WTC11 (cell line): Measurements from ENCODE around the gene NUDT11.

ENCODE experiments used
- CREM ChIP-seq: sonication (generic); formaldehyde crosslinking; IDR thresholded peaks from 2 replicates; pipeline ENCODE4 v1.8.1; 2022; ENCODE audit warnings: mild to moderate bottlenecking, missing genetic modification reagents, moderate library complexity
- SP1 ChIP-seq: sonication (generic); formaldehyde crosslinking; conservative IDR thresholded peaks from 2 replicates; pipeline ENCODE4 v1.8.1; 2022; ENCODE audit warnings: missing genetic modification reagents
- TF ChIP-seq, protein P1 (sequence below): fragments of 200-600 bp; IDR thresholded peaks from 2 replicates; pipeline ENCODE4 v1.8.0; 2022; ENCODE audit warnings: antibody characterized with exemption
- TF ChIP-seq, protein P2 (sequence below): sonication (generic); formaldehyde crosslinking; IDR thresholded peaks from 2 replicates; pipeline ENCODE4 v1.8.0; 2022; ENCODE audit warnings: mild to moderate bottlenecking, missing genetic modification reagents

DNA sequence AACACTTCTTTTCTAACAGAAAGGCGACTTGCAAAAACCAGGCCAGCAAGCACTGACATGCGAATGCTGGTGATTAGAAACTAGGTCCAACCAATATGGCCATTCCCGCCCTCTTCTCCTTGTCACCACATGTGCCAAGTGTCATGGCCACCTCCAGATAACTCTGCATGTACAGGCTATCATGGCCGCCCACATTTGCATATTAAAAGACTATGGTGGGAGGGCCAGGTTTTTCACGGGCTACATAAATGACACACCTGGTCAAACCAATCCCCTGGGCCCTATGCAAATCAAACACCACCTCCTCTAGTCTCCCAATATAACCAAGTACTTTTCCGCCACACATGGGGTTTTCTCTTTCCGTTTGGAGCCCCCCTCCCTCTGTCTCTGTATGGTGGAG lies 40.1 kb downstream of the NUDT11 start:
- TF ChIP-seq, protein P1, sequence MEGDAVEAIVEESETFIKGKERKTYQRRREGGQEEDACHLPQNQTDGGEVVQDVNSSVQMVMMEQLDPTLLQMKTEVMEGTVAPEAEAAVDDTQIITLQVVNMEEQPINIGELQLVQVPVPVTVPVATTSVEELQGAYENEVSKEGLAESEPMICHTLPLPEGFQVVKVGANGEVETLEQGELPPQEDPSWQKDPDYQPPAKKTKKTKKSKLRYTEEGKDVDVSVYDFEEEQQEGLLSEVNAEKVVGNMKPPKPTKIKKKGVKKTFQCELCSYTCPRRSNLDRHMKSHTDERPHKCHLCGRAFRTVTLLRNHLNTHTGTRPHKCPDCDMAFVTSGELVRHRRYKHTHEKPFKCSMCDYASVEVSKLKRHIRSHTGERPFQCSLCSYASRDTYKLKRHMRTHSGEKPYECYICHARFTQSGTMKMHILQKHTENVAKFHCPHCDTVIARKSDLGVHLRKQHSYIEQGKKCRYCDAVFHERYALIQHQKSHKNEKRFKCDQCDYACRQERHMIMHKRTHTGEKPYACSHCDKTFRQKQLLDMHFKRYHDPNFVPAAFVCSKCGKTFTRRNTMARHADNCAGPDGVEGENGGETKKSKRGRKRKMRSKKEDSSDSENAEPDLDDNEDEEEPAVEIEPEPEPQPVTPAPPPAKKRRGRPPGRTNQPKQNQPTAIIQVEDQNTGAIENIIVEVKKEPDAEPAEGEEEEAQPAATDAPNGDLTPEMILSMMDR = no peak
- no peak for TF ChIP-seq CREM
- TF ChIP-seq SP1 = no peak
- TF ChIP-seq, protein P2, sequence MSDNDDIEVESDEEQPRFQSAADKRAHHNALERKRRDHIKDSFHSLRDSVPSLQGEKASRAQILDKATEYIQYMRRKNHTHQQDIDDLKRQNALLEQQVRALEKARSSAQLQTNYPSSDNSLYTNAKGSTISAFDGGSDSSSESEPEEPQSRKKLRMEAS (CRISPR knock-in tag) = no peak
